Stimulated activated CD4-positive, alpha-beta T cell treated with anti-CD3 and anti-CD28 coated beads, Interleukin-15, amount 100 ng/mL, for 24 hours (primary cell): ENCODE measurements around the gene BBS9.
"Not testable (repeated sequence)": the region's sequence is repeated elsewhere in the genome, so short reads cannot be mapped to it uniquely, and the experiment has no call there.

Experiments
- DNase-seq: peaks from one replicate; pipeline ENCODE4 v3.0.0-alpha.2; 2020

Gene BBS9

GRCh38 chr7:33201821-33202220, 72.5 kb downstream of the BBS9 start:
- DNase-seq: no peak

DNA sequence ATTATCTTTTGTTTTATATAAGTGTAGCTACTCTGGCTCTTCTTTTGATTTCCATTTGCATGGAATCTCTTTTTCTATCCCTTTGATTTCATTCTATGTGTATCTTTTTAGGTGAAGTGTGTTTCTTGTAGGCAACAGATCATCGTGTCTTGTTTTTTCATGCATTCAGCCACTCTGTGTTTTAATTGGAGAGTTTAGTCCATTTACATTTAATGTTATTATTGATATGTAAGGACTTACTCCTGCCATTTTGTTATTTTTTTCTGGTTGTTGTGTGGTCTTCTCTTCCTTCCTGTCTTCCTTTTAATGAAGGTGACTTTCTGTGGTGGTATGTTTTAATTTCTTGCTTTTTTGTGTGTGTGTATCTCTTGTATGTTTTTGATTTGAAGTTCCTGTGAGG, 81.6 kb downstream of the BBS9 start:
- DNase-seq: no peak

- no peak for DNase-seq
Measured at GRCh38 chr7:33212144-33212543, 82.8 kb downstream of the BBS9 start.

- DNase-seq: no peak
Measured at GRCh38 chr7:33215992-33216391, 86.6 kb downstream of the BBS9 start.

DNA sequence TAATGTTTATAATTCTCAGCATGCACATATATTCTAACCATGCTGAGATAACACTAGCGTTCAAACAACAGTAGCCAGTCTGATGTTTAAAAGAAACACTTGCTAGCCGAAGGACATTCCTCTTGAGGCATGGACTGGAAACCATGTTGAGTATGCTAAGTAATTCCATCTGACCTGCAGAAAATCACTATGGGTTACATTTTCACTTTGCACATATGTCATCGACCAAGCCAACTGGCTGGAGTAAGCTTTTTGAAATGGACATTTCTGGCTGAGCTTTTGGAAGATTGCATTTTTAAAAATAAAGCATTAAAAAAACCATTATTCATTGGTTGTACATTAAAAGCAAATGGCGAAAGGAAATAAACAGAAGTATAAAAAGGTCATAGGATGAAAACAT, 88.2 kb downstream of the BBS9 start:
- DNase-seq: no peak

GRCh38 chr7:33218841-33219535, 89.6 kb downstream of the BBS9 start:
- not testable (repeated sequence) for DNase-seq

GRCh38 chr7:33220231-33220630, 90.9 kb downstream of the BBS9 start:
- DNase-seq: no peak

DNA sequence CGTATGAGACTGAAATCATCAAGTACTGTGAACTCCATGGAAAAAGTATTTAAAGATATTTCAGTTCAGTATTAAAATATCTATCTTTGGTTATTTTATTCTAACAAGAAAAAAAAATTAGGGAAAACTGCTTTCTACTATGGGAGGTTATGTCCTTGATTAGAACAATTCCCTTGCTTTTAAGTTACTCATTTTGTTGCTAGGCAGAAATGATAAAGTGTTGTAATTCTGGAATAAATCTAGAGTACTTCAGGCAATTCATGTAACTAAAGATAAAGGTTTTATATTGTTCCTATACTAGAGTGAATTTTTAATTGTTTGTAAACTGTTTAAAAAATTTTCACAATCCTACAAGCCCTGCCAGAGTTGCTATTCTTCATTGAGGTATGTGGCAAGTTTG, 92.0 kb downstream of the BBS9 start:
- DNase-seq: no peak

- DNase-seq: no peak
Measured at GRCh38 chr7:33232632-33233145, 103.3 kb downstream of the BBS9 start.

DNA sequence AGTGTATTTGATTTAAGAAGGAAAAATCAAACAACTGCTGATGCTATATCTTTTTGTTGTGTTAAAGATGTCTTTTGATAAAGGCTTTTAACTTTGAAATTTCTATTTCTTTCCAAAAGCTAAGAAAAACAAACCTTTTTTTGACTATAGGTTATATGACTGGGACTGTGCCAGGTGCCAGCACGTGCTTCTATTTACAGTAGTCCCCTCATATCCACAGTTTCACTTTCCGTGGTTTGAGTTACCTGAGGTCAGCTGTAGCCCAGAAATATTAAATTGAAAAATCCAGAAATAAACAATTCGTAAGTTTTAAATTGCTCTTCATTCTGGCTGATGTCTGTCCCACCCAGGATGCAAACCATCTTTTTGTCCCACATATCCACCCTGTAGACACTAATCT, 104.3 kb downstream of the BBS9 start:
- DNase-seq: no peak

DNA sequence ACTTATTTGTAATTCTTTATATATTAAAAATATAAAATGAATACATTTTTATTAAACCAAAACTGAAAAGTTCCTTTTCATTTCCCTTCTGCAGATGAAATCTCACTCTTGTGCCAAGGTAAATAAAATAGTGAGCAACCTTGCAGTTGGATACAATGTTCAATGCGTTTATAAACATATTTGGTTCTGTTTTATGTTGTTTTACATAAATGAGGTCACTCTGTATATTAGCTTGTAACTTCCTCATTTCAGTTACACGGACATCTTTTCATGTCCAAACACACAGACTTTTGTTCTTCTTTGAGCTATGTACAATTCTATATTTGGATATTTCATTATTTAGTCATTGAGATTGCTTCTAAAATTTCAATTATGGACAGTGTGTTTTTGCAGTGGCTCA, 107.7 kb downstream of the BBS9 start:
- DNase-seq: no peak

DNA sequence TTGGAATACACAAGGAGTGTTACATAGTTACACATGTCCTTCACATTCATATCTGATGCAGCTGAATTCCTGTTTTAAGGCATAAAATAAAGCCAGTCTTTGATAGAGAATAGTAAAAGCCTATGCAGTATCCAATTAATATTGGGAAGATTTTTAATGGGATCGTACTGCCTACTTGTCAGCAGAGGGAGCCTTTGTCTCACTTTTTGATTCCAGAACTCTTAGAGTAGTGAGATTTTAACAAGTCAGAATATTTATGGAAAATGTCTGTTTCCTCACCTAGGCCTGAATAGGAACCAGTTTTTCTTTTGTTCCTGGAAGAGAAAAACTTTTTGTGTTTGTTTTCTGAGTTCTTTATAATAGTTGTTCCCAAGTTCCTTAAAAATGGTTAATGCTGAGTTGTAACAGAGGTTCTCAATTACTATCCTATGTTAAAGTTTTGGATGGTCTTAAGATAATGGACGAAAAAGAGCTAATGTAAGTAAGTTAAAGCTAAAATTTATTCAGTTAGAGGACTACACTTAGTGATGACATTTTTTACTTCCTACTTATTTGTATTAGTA, 114.0 kb downstream of the BBS9 start:
- DNase-seq: no peak

- DNase-seq: no peak
Measured at GRCh38 chr7:33248671-33249070, 119.3 kb downstream of the BBS9 start.

DNA sequence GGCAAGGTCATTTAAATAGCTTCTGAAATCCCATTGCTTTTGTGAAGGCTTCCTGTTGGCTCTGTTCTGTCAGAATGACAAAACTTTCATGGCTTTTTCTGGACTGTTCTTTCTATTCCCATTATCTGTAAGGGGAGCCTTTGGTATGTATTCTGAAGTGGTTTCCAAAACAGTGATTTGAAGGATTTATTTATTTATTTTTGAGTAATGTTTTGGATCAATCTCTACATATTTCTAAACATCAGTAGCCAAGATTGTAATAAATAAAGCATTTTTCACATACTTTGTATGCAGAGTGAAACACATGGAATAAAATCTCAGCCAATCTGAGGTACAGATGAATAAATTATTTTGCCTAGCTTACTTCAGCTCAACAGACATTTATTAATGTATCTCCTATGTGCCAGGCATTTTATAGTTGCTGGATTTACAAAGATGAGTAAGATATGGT, 121.1 kb downstream of the BBS9 start:
- DNase-seq: no peak

DNA sequence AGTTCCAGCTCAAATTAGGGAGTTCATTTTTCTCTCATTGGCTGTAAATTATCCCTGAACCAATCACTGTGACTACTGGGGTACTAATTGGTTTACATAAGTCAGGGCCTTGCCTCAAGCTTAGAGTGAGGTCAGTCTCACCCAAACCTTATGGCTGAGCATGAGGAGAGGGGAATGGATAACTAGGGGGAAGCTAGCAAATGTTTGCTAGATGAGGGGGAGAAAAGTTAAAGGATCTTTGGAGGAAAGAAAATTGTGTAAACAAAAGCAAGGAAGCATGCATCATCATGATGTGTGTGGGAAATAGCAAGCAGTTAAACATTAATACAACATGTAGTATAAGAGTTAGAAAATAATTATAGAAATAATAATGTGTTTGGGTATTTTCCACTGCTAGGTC, 121.9 kb downstream of the BBS9 start:
- no peak for DNase-seq

GRCh38 chr7:33258491-33258951, 129.2 kb downstream of the BBS9 start:
- no peak for DNase-seq

DNA sequence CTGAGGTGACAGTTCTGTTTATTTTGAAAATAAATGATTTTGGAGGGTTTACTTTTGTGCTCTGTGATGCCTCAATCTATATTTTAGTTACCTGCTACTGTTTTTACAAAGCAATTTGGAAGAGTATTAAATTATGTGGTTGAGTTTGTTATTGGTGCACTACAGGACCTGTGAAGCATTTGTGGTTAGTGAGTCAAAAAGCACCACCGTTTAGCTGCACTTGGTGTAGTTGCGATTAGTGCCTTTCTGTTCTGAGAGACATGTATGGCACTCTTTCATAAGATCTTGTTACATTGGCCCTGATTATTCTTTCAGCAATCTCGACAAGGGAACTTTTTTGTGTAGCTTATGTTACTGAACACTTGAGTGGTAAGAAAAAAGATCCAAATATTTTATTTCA, 132.2 kb downstream of the BBS9 start:
- no peak for DNase-seq

DNA sequence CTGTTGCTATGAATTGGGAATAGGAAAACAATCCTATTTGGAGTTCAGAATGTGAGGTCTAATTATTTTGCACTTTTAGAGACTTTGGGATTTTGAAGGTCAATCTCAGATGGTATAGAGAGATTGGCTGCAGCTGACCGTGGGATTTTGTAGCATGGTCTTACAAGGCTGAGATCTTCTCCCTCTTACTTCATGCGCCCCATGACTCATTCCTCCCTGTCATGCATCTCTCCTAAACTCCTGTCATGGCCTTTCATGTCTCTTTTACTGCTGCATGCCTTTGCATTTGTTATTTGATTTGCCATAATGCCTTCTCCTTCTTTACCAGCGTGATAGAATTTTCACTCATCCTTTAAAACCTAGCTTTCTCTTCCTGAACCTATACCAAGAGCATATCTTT, 133.1 kb downstream of the BBS9 start:
- no peak for DNase-seq

GRCh38 chr7:33271839-33272371, 142.5 kb downstream of the BBS9 start:
- not testable (repeated sequence) for DNase-seq

- no peak for DNase-seq
Measured at GRCh38 chr7:33273356-33273755, 144.0 kb downstream of the BBS9 start.

DNA sequence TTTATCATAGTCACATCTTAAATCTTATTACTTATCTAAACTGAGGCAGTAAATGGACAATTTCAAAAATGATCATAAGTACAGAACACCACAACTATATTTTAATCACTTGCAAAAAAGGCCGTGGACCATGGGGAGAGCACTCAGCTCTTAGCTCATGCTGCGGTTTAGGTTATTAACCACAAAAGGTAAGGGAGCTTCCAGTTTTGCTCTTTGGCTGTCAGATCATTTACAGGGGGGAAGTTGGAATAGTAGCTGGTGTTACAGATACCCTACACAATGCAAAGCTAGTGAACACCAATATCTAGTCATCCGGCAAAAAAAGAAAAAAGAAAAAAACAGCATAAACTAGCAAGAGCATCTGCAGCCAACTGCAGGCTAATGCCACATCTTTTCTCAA, 147.0 kb downstream of the BBS9 start:
- no peak for DNase-seq

- DNase-seq: no peak
Measured at GRCh38 chr7:33276729-33277128, 147.4 kb downstream of the BBS9 start.

- no peak for DNase-seq
Measured at GRCh38 chr7:33278095-33278494, 148.7 kb downstream of the BBS9 start.

- no peak for DNase-seq
Measured at GRCh38 chr7:33286501-33286900, 157.1 kb downstream of the BBS9 start.
